BJ (cell line): Measurements from ENCODE around the gene LAMA2. TPM values are rescaled to one million over a fixed set of nuclear protein-coding genes. Genes with fewer than 3 reads are reported as not detected.

ENCODE experiments used
- CTCF ChIA-PET: fragments of 350-600 bp; formaldehyde crosslinking; extraction: SDS; loops from one replicate; lab custom pipeline; 2021; ENCODE audit warnings: antibody characterized with exemption, inconsistent platforms; lab: Yijun Ruan, JAX
- POLR2A ChIA-PET: fragments of 300-600 bp; sonication (Branson Sonifier 250); formaldehyde crosslinking; extraction: SDS; loops from one replicate; lab custom pipeline; 2021; ENCODE audit warnings: antibody characterized with exemption; lab: Charles Lee
- DNase-seq: peaks from one replicate; pipeline ENCODE4 v3.0.0-alpha.2; 2011; ENCODE audit warnings: low read depth
- H3K27me3 ChIP-seq: 2 replicates; pipeline ENCODE4 v1.6.0; 2011; ENCODE audit warnings: low read length; ENCODE audit not compliant: control insufficient read depth, insufficient read depth
- H3K36me3 ChIP-seq: 2 replicates; pipeline ENCODE4 v1.5.1; 2011; ENCODE audit warnings: low read length; ENCODE audit not compliant: control insufficient read depth, insufficient read depth
- H3K4me3 ChIP-seq: 2 replicates; pipeline ENCODE4 v1.5.1; 2011; ENCODE audit warnings: low read depth, mild to moderate bottlenecking, control low read depth, low read length
- polyA plus RNA-seq: library from polyadenylated mRNA; depleted of rRNA; stranded (reverse); fragments of >200 nt; gene quantifications from 2 replicates; pipeline ENCODE4 v1.2.3, GENCODE V29; 2011
- TF ChIP-seq, protein P1 (sequence below): IDR thresholded peaks from 2 replicates; pipeline ENCODE4 v1.5.1; 2011; ENCODE audit warnings: low read depth, mild to moderate bottlenecking, control low read depth, inconsistent platforms, low read length, moderate library complexity; ENCODE audit not compliant: insufficient read depth

LAMA2 gene
- polyA plus RNA-seq, 1 experiment: 50.0 TPM

DNA sequence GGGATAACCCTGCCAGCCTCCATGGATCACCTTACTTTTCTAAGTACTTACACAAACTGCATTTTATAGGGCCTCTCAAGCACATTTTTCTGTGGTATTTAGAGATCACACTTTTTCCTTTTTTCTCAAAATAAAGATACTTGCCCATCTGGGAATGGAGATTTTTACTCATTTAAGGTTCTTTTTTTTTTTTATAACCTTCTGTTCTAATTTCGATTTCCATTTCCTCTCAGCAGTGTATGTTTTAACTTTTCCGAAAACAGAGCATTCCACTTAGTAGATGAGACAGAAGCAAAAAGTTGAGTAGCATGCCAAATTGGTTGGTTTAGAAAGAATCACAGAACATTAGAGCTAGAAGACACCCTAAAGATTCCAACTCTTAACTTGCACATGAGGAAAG is 612.7 kb downstream of the LAMA2 start:
- Histone ChIP-seq H3K4me3 (no peak overlapping the region), H3K27me3 (no peaks in the 10 kb centered on the region), H3K36me3 (no peaks in the 10 kb centered on the region)
- no peak for DNase-seq
- ChIA-PET CTCF (no interaction called here), POLR2A (no interaction called here)
- TF ChIP-seq, protein P1, sequence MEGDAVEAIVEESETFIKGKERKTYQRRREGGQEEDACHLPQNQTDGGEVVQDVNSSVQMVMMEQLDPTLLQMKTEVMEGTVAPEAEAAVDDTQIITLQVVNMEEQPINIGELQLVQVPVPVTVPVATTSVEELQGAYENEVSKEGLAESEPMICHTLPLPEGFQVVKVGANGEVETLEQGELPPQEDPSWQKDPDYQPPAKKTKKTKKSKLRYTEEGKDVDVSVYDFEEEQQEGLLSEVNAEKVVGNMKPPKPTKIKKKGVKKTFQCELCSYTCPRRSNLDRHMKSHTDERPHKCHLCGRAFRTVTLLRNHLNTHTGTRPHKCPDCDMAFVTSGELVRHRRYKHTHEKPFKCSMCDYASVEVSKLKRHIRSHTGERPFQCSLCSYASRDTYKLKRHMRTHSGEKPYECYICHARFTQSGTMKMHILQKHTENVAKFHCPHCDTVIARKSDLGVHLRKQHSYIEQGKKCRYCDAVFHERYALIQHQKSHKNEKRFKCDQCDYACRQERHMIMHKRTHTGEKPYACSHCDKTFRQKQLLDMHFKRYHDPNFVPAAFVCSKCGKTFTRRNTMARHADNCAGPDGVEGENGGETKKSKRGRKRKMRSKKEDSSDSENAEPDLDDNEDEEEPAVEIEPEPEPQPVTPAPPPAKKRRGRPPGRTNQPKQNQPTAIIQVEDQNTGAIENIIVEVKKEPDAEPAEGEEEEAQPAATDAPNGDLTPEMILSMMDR: no peak

- peak; percentile 60 for DNase-seq
- TF ChIP-seq, protein P1: no peak
- ChIA-PET CTCF (interaction anchor here (0.5 to 2.7 kb wide), 10 partner anchors 16 to 1119 kb away, joined by 3 to 15 read pairs (median 4); no protein-coding TSS in a partner anchor), POLR2A (interaction anchor here (0.6 kb wide), 1 partner anchor 1792 kb away, joined by 4 read pairs; no protein-coding TSS in a partner anchor)
- H3K36me3 ChIP-seq: no peaks in the 10 kb centered on the region
- no peak overlapping the region for H3K4me3 ChIP-seq
- H3K27me3 ChIP-seq: no peaks in the 10 kb centered on the region
These were observed 614.8 kb downstream of the LAMA2 start for GRCh38 chr6:129497481-129498441.

- ChIA-PET POLR2A (interaction anchor here (0.6 kb wide), 1 partner anchor 1793 kb away, joined by 4 read pairs; no protein-coding TSS in a partner anchor), CTCF (interaction anchor here (0.6 to 2.7 kb wide), 7 partner anchors 15 to 277 kb away, joined by 3 to 15 read pairs (median 9); no protein-coding TSS in a partner anchor)
- TF ChIP-seq, protein P1: no peak
- peaks cover 2% of the 10 kb centered on the region; the same call in 1 of the 2 replicates for H3K36me3 ChIP-seq
- H3K4me3 ChIP-seq: peak overlapping the region; percentile 2; the same call in 1 of the 2 replicates
- DNase-seq: peak; percentile 79
- H3K27me3 ChIP-seq: no peaks in the 10 kb centered on the region
These were observed 615.6 kb downstream of the LAMA2 start for GRCh38 chr6:129498541-129498940.

GRCh38 chr6:129498950-129499842 is 616.3 kb downstream of the LAMA2 start:
- DNase-seq: no peak
- POLR2A ChIA-PET: no interaction called here
- TF ChIP-seq, protein P1: peak; percentile 50
- Histone ChIP-seq H3K27me3 (no peaks in the 10 kb centered on the region), H3K36me3 (peaks cover 2% of the 10 kb centered on the region; the same call in 1 of the 2 replicates), H3K4me3 (peak overlapping the region; percentile 2; the same call in 1 of the 2 replicates)
- CTCF ChIA-PET: interaction anchor here (0.6 to 2.8 kb wide), 25 partner anchors 10 to 786 kb away, joined by 3 to 16 read pairs (median 4); no protein-coding TSS in a partner anchor
